Fibroblast of lung (primary cell): Measurements from ENCODE around the gene THSD7B. TPM values are rescaled to one million over a fixed set of nuclear protein-coding genes. Genes with fewer than 3 reads are reported as not detected.

Experiments
- DNase-seq, 2 donors: peaks; one replicate each; pipeline versions ENCODE4 v3.0.0 to v3.0.0-alpha.2; 2010; ENCODE audit warnings: low read depth in 2 of 2
- H2AFZ ChIP-seq: 2 replicates; pipeline ENCODE4 v1.5.1; 2012; ENCODE audit warnings: low read length, control low read depth, inconsistent platforms
- H3K27ac ChIP-seq: 2 replicates; pipeline ENCODE4 v1.5.1; 2011; ENCODE audit warnings: low read length, control low read depth; ENCODE audit not compliant: insufficient read depth
- H3K27me3 ChIP-seq: 2 replicates; pipeline ENCODE4 v1.5.1; 2011; ENCODE audit warnings: mild to moderate bottlenecking, low read length; ENCODE audit not compliant: control insufficient read depth, insufficient read depth
- H3K36me3 ChIP-seq: 2 replicates; pipeline ENCODE4 v1.5.1; 2011; ENCODE audit warnings: low read length; ENCODE audit not compliant: control insufficient read depth, insufficient read depth
- H3K4me1 ChIP-seq: 2 replicates; pipeline ENCODE4 v1.5.1; 2011; ENCODE audit warnings: low read length; ENCODE audit not compliant: control insufficient read depth, insufficient read depth; ENCODE audit errors: extremely low read depth
- H3K4me2 ChIP-seq: 2 replicates; pipeline ENCODE4 v1.5.1; 2011; ENCODE audit warnings: low read length, control low read depth; ENCODE audit not compliant: insufficient read depth; ENCODE audit errors: extremely low read depth
- H3K4me3 ChIP-seq, 4 experiments: fragments of 200-600 bp in 1 of 4; sonication (generic) in 1 of 4; replicated peaks in 1 of 4; 2 replicates each; pipeline ENCODE4 v1.5.1; 2011 to 2016; ENCODE audit warnings: low read length in 4 of 4, low read depth in 3 of 4, mild to moderate bottlenecking in 3 of 4, control low read depth in 2 of 4, inconsistent platforms in 1 of 4, mixed read lengths in 1 of 4; ENCODE audit not compliant: insufficient read depth in 1 of 4; ENCODE audit errors: control extremely low read depth in 1 of 4
- H3K79me2 ChIP-seq: 2 replicates; pipeline ENCODE4 v1.5.1; 2012; ENCODE audit warnings: mild to moderate bottlenecking, low read length, inconsistent platforms; ENCODE audit not compliant: control insufficient read depth, insufficient read depth
- H3K9ac ChIP-seq: 2 replicates; pipeline ENCODE4 v1.5.1; 2011; ENCODE audit warnings: mild to moderate bottlenecking, low read length, control low read depth; ENCODE audit not compliant: insufficient read depth
- H3K9me3 ChIP-seq: 2 replicates; pipeline ENCODE4 v1.5.1; 2012; ENCODE audit warnings: low read depth, low read length; ENCODE audit not compliant: control insufficient read depth, insufficient read depth
- H4K20me1 ChIP-seq: 2 replicates; pipeline ENCODE4 v1.5.1; 2011; ENCODE audit warnings: low read length; ENCODE audit not compliant: control insufficient read depth, insufficient read depth; ENCODE audit errors: extremely low read depth
- EZH2 ChIP-seq: IDR thresholded peaks from 2 replicates; pipeline ENCODE4 v1.5.1; 2012; ENCODE audit warnings: low read length, control low read depth, mild to moderate bottlenecking; ENCODE audit errors: missing control alignments
- polyA plus RNA-seq, 2 donors: library from polyadenylated mRNA; depleted of rRNA in 1 of 2; stranded (reverse) in 1 of 2; unstranded in 1 of 2; fragments of >200 nt; gene quantifications; 2 replicates each; pipeline ENCODE4 v1.2.1, GENCODE V29; 2011 to 2012; ENCODE audit warnings: missing spikeins in 1 of 2
- total RNA-seq: library from RNA; depleted of rRNA; stranded (reverse); fragments of >200 nt; gene quantifications from 2 replicates; pipeline ENCODE4 v1.2.1, GENCODE V29; 2014
- TF ChIP-seq, protein P1 (sequence below), 2 donors: IDR thresholded peaks in 1 of 2; conservative IDR thresholded peaks in 1 of 2; 1 replicate in 1 of 2; 2 replicates in 1 of 2; pipeline ENCODE4 v1.5.1; 2011 to 2012; ENCODE audit warnings: low read length in 2 of 2, control low read depth in 1 of 2, inconsistent platforms in 1 of 2, low read depth in 1 of 2, mild to moderate bottlenecking in 1 of 2

The THSD7B gene
- total and polyA plus RNA-seq, 2 donors (not counting 1 experiment from before 2014, with no cell fraction given) = under 0.01 TPM; not detected in 1

DNA sequence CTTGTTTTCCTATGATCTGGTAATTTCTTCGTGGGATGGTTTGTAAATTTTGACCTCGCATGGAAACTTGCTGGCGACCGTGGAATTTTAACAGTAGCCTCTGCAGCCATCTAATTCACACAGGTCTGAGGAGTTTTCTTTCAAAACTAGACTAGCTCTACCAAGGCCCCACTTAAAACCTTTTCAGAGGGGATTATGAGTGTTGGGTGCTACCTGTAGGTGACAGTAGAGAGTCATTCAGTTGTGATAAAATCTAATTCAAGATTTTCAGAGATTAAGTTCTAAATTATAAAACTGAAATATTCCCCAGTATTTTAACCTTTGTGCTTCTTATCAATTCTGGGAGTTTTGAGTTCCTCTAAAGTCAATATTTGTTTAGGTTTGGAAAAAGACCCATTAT is 31.0 kb downstream of the THSD7B start:
- Histone ChIP-seq H3K4me3 (no peak overlapping the region), H3K36me3 (no peaks in the 10 kb centered on the region), H3K27ac (no peak overlapping the region), H3K9me3 (no peaks in the 10 kb centered on the region), H3K4me1 (no peaks in the 10 kb centered on the region), H2AFZ (no peak overlapping the region), H3K79me2 (no peaks in the 10 kb centered on the region), H4K20me1 (no peaks in the 10 kb centered on the region), H3K9ac (no peak overlapping the region), H3K4me2 (no peak overlapping the region), H3K27me3 (no peaks in the 10 kb centered on the region)
- no peak for DNase-seq
- TF ChIP-seq, protein P1, sequence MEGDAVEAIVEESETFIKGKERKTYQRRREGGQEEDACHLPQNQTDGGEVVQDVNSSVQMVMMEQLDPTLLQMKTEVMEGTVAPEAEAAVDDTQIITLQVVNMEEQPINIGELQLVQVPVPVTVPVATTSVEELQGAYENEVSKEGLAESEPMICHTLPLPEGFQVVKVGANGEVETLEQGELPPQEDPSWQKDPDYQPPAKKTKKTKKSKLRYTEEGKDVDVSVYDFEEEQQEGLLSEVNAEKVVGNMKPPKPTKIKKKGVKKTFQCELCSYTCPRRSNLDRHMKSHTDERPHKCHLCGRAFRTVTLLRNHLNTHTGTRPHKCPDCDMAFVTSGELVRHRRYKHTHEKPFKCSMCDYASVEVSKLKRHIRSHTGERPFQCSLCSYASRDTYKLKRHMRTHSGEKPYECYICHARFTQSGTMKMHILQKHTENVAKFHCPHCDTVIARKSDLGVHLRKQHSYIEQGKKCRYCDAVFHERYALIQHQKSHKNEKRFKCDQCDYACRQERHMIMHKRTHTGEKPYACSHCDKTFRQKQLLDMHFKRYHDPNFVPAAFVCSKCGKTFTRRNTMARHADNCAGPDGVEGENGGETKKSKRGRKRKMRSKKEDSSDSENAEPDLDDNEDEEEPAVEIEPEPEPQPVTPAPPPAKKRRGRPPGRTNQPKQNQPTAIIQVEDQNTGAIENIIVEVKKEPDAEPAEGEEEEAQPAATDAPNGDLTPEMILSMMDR (conservative IDR thresholded peaks at IDR 0.05 in 1 of 2, IDR thresholded peaks at IDR 0.05 in 1 of 2; ENCODE audit: low read depth in 1 of 2, low read length in 2 of 2) = no peak
- no peak for TF ChIP-seq EZH2

DNA sequence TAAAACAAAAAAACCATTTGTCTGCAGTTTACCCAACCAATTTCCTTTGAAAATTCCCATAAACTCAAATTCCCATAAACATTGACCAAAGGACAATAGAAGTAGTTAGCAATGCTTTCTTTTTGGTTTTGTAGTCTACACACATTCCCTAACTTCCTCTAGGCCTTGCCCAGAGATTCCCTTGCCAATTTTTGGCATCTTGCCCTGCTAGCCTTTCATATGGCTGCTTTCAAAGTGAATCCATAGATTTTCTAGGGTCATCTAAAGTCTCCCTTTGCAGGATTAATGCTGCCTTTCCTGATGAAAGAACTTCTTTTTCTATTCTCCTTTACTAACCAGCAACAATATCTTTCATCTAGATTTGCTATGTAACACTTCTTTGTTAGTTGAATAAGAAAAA is 33.4 kb downstream of the THSD7B start:
- no peak overlapping the region for H3K27ac ChIP-seq
- no peaks in the 10 kb centered on the region for H3K27me3 ChIP-seq
- no peak for DNase-seq
- no peaks in the 10 kb centered on the region for H3K36me3 ChIP-seq
- TF ChIP-seq, protein P1 (conservative IDR thresholded peaks at IDR 0.05 in 1 of 2, IDR thresholded peaks at IDR 0.05 in 1 of 2; ENCODE audit: low read depth in 1 of 2, low read length in 2 of 2) = no peak
- no peak for TF ChIP-seq EZH2
- H2AFZ ChIP-seq = no peak overlapping the region
- no peak overlapping the region for H3K4me2 ChIP-seq
- H3K9ac ChIP-seq = no peak overlapping the region
- H3K4me3 ChIP-seq = no peak overlapping the region
- H3K9me3 ChIP-seq = no peaks in the 10 kb centered on the region
- H4K20me1 ChIP-seq = no peaks in the 10 kb centered on the region
- H3K79me2 ChIP-seq = no peaks in the 10 kb centered on the region
- H3K4me1 ChIP-seq = no peaks in the 10 kb centered on the region

DNA sequence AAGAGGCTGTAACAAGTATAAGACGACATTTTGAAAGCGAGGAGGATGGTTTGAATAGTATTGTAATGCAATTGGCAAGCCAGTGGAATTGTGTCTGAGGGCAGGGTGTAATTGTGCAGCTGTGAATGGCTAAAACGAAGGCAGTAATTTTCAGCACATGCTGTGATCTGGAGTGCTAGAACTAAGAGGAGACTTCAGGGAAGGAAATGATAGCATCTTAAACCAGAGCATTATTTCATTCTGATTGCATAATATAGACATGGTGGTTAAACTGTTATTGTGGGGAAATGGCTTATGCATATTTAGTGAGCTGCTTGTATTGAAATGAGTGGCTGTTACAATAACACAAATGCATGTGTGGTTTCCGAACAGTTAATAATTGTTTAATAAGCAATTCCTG is 36.3 kb downstream of the THSD7B start:
- no peaks in the 10 kb centered on the region for H3K79me2 ChIP-seq
- H3K4me3 ChIP-seq = no peak overlapping the region
- H3K4me2 ChIP-seq = no peak overlapping the region
- no peaks in the 10 kb centered on the region for H3K36me3 ChIP-seq
- H3K9ac ChIP-seq = no peak overlapping the region
- no peaks in the 10 kb centered on the region for H3K4me1 ChIP-seq
- no peak overlapping the region for H3K27ac ChIP-seq
- DNase-seq = no peak
- TF ChIP-seq, protein P1 (conservative IDR thresholded peaks at IDR 0.05 in 1 of 2, IDR thresholded peaks at IDR 0.05 in 1 of 2; ENCODE audit: low read depth in 1 of 2, low read length in 2 of 2) = no peak
- no peak for TF ChIP-seq EZH2
- no peaks in the 10 kb centered on the region for H4K20me1 ChIP-seq
- no peak overlapping the region for H2AFZ ChIP-seq
- no peaks in the 10 kb centered on the region for H3K27me3 ChIP-seq
- no peaks in the 10 kb centered on the region for H3K9me3 ChIP-seq
